Subcutaneous abdominal adipose tissue (tissue), 5 donors: Measurements from ENCODE around the gene AKAP13.

Source experiments
- H3K27ac ChIP-seq: one replicate; pipeline ENCODE4 v1.7.0; 2013; ENCODE audit warnings: low read depth, mild to moderate bottlenecking, inconsistent platforms, low read length, moderate library complexity
- H3K27me3 ChIP-seq, 5 donors: one replicate each; pipeline ENCODE4 v1.7.0; 2013; ENCODE audit warnings: low read length in 5 of 5, inconsistent platforms in 1 of 5; ENCODE audit not compliant: control insufficient read depth in 5 of 5, insufficient read depth in 4 of 5
- H3K36me3 ChIP-seq, 5 donors: one replicate each; pipeline ENCODE4 v1.7.0; 2013; ENCODE audit warnings: low read length in 5 of 5; ENCODE audit not compliant: control insufficient read depth in 5 of 5, insufficient read depth in 5 of 5
- H3K4me1 ChIP-seq, 5 donors: one replicate each; pipeline ENCODE4 v1.7.0; 2013; ENCODE audit warnings: low read length in 5 of 5, mild to moderate bottlenecking in 3 of 5, moderate library complexity in 1 of 5; ENCODE audit not compliant: control insufficient read depth in 5 of 5, insufficient read depth in 5 of 5
- H3K4me3 ChIP-seq, 5 donors: one replicate each; pipeline ENCODE4 v1.7.0; 2013; ENCODE audit warnings: low read length in 5 of 5, low read depth in 1 of 5
- H3K9ac ChIP-seq, 5 donors: one replicate each; pipeline ENCODE4 v1.7.0; 2013; ENCODE audit warnings: low read length in 5 of 5, mild to moderate bottlenecking in 4 of 5, moderate library complexity in 3 of 5
- H3K9me3 ChIP-seq, 5 donors: one replicate each; pipeline ENCODE4 v1.7.0; 2013; ENCODE audit warnings: low read length in 5 of 5; ENCODE audit not compliant: control insufficient read depth in 5 of 5
- donor health status: healthy.
- donor health status: healthy.
- donor health status: healthy.
- donor health status: healthy.
- donor health status: healthy.

Gene AKAP13

DNA sequence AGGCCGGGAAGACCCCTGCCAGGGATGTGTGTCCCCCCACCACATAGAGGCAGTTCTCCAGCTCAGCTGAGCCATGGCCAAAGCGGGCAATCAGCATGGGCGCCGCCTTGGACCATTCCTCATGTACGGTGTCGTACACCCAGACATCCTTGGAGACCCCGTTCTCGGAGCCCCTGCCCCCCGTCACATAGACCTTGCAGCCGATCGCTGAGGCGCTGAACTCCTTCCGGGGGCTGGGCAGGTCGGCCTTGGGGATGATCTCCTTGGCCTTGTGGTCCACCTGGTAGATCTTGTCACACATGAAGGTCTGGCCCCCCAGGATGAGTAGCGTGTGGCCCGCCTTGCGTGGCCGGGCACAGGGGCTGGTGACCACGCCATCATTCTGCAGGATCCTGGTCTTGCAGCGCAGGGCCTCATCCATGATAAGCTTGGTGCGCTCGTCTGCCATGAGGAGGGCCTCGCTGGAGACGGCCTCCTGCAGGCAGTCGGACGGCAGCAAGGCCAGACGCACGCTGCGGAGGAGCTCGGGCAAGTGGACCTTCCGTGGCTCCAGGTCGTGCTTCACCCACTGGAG is 388.3 kb downstream of the AKAP13 start:
- Histone ChIP-seq H3K27me3 (no peaks in the 10 kb centered on the region), H3K4me1 (peaks cover 24 to 77% (median 45%) of the 10 kb centered on the region in 5 donors), H3K27ac (no peak overlapping the region)

DNA sequence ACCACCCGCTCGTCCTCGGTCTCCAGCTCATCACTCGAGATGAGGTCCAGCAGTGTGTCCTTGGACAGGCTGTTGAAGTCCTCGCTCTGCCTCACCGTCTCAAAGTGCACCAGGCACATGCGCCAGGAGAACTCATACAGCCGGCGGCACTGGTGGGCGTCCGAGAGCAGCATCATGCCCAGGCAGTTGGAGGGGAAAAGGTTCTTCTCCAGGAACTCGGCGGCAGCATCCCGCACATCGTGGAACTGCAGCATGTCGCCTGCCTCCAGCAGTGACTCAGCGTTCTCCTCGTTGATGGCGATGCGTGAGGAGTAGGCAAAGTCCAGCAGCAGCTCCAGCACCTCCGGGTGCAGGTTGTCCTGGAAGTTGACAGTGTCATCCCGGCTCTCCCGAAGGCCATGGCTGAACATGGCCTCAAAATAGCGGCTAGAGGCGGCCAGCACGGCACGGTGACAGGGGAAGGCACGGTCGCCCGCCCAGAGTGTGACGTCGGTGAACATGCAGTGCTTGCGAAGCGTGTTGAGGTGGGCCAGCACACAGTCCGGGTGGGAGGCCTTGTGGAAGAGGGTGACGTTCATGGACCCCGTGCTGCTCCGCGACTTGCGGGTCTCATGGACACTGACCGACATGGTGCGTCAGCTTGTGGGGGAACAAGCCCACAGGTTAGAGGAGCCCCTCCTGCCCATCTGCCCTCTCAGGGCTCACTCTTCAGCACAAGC is 388.9 kb downstream of the AKAP13 start:
- Histone ChIP-seq H3K9me3 (no peaks in the 10 kb centered on the region), H3K27ac (peak overlapping the region; percentile 90), H3K27me3 (no peaks in the 10 kb centered on the region), H3K9ac (no peak overlapping the region), H3K36me3 (peaks cover 0 to 19% (median 8%) of the 10 kb centered on the region in 5 donors), H3K4me3 (no peak overlapping the region), H3K4me1 (peaks cover 21 to 77% (median 39%) of the 10 kb centered on the region in 5 donors)

More for the DNA sequence above, 388.3 kb downstream of the AKAP13 start:
- Histone ChIP-seq H3K9ac (no peak overlapping the region), H3K9me3 (no peaks in the 10 kb centered on the region), H3K36me3 (peaks cover 0 to 19% (median 8%) of the 10 kb centered on the region in 5 donors), H3K4me3 (no peak overlapping the region)

DNA sequence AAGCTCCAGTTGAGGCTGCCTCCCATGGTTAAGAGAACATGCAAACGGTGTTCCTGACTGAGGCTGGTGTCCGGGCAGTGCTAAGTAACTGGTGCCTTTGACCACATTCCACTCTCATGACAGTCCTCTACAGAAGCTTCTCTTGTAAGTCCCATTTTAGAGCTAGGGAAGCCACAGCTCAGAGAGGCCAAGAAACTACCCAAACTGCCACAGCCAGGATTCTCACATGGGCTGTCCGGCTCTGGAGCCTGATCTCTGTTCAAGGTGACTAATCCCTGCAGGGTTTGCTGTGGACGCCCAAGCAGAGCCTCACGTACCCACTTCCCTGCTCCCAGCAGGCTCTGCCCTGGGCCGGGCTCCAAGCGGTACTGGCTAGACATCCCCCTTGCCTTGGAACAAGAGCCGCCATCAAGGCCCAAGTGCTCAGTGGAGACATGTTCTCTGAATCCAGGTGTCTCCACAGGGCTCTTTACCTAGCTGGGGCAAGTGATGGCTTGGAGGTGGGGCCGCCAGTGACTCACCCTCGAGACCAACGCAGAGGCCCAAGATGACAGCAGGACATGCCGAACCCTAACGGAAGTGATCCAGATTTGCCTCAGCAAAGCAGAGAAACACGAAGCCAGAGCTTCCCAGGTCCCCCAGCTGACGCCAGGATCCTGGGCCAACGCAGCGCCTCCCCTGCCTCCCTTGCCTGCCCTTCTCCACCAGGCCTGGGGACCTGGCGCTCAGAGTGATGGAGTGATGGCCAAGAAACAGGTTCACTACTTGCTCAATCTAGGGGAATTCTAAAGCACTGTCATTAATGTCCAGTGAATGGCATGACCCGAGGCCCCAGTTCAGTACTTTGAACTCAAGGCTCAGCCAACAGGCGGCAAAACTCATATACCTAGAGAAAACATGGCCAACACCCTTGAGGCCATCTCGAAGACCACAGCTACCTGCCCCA is 390.0 kb downstream of the AKAP13 start:
- peak overlapping the region in 1 of 5 donors; percentile 49 for H3K9ac ChIP-seq

DNA sequence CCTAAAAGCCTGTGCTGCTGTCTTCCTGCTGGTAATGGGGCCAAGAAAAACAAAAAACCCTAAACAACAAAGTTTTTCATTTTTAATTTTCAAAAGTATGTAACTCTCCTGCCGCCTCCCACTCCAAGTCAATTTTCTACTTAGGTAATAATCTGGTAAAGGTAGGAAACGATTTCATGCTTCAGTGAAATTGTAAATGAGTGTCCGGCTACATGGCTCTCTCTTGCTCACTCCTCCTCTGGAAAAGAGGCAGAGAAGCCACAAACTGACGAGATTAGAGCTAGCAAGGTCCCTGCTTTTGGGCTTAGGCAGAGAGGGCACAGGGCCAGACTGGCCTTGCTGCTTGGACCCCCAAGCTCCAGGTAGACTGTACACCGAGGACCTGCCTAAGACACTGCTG is 390.9 kb downstream of the AKAP13 start:
- H3K27ac ChIP-seq, result peak overlapping the region; percentile 90
- H3K36me3 ChIP-seq, result peaks cover 0 to 19% (median 8%) of the 10 kb centered on the region in 5 donors

More for the DNA sequence above, 390.0 kb downstream of the AKAP13 start:
- Histone ChIP-seq H3K4me3 (no peak overlapping the region), H3K4me1 (peaks cover 16 to 74% (median 34%) of the 10 kb centered on the region in 5 donors), H3K36me3 (peaks cover 0 to 19% (median 8%) of the 10 kb centered on the region in 5 donors), H3K27me3 (no peaks in the 10 kb centered on the region), H3K9me3 (no peaks in the 10 kb centered on the region), H3K27ac (peak overlapping the region; percentile 90)

DNA sequence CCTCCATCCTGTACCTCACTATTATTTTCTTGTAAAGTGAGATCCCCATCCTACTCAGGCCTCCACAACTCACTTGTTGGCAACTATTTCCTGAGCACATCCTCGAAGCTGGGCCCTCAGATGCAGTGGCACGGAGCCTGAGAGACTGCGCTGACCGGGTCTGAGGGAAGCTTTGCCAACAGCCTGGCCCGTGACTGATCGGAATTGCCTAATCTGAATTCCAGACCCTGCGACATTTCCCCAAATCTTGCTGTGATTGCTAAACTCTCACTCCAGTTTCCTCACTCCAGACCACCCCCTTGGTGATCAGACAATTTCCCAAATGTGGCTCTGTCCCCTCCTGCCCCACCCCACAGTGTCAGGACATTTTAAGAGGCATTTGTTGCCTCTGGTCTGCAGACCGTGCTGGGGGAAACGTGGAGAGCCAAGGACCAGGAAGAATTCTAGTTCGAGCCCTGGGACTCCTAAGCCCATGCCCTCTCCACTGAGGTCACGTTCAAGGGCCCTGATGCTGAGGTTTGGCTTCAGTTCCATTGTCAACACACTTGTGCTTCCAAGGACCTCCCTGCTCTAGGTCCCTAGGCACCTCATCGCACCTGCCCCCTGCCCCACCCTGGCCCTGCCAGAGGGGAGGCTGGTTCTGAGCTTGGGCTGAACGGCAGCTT is 391.5 kb downstream of the AKAP13 start:
- no peaks in the 10 kb centered on the region for H3K27me3 ChIP-seq
- peak overlapping the region in 2 of 5 donors; percentile 4 to 45 for H3K4me3 ChIP-seq
- peak overlapping the region in 4 of 5 donors; percentile 11 to 68 (median 44) for H3K9ac ChIP-seq
- H3K9me3 ChIP-seq, result no peaks in the 10 kb centered on the region
- peaks cover 10 to 75% (median 36%) of the 10 kb centered on the region in 5 donors for H3K4me1 ChIP-seq
- peaks cover 0 to 19% (median 8%) of the 10 kb centered on the region in 5 donors for H3K36me3 ChIP-seq
- peak overlapping the region; percentile 90 for H3K27ac ChIP-seq

More for the DNA sequence above, 390.9 kb downstream of the AKAP13 start:
- H3K4me3 ChIP-seq, result peak overlapping the region in 1 of 5 donors; percentile 45
- H3K27me3 ChIP-seq, result no peaks in the 10 kb centered on the region
- H3K9ac ChIP-seq, result peak overlapping the region in 3 of 5 donors; percentile 11 to 49 (median 12)
- H3K9me3 ChIP-seq, result no peaks in the 10 kb centered on the region
- H3K4me1 ChIP-seq, result peaks cover 12 to 75% (median 34%) of the 10 kb centered on the region in 5 donors

DNA sequence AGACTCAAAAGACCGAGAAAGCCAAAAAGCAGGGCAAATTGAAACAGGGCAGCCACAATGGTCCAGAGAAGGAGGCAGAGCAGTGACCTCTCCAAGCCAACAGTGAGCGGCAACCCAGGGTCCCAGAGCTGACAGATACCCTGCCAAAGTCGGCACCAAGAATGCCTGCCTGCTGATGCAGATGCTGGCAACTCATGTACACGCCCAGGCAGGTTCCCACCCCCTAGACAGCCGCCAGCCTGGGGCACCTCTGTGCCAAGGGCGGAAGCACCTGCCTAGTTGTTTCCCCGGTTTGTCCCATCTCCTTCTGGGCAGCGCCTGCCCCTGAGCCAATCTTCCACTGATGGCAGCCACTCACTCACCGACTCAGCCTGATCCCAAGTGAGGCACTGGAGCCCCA is 392.3 kb downstream of the AKAP13 start:
- Histone ChIP-seq H3K4me1 (peaks cover 13 to 77% (median 40%) of the 10 kb centered on the region in 5 donors), H3K27me3 (no peaks in the 10 kb centered on the region), H3K27ac (peak overlapping the region; percentile 90), H3K4me3 (no peak overlapping the region), H3K36me3 (peaks cover 0 to 17% (median 8%) of the 10 kb centered on the region in 5 donors), H3K9ac (peak overlapping the region in 3 of 5 donors; percentile 11 to 68 (median 48)), H3K9me3 (no peaks in the 10 kb centered on the region)

DNA sequence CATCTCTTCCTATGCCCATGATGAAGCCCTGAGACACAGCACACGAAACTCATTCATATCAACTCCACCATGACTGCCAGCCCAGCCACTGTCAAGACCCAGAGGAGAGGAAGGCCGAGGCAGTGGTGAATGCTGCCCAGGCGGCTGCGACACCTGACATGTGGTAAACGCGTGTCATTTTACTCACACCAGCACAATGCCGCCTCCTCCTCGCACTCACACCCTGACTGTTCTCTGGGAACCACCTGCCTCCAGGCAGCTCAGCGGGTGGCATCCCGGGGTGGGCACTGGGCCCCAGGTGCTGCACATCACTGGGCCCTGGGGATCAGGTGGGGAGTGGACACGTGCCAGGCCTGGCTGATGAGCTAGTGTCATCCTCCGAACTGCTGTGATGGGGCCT is 392.8 kb downstream of the AKAP13 start:
- Histone ChIP-seq H3K4me1 (peaks cover 17 to 79% (median 43%) of the 10 kb centered on the region in 5 donors), H3K9ac (peak overlapping the region in 2 of 5 donors; percentile 1 to 19), H3K36me3 (peaks cover 0 to 12% (median 5%) of the 10 kb centered on the region in 5 donors), H3K9me3 (no peaks in the 10 kb centered on the region), H3K27ac (peak overlapping the region; percentile 41), H3K27me3 (no peaks in the 10 kb centered on the region), H3K4me3 (no peak overlapping the region)

DNA sequence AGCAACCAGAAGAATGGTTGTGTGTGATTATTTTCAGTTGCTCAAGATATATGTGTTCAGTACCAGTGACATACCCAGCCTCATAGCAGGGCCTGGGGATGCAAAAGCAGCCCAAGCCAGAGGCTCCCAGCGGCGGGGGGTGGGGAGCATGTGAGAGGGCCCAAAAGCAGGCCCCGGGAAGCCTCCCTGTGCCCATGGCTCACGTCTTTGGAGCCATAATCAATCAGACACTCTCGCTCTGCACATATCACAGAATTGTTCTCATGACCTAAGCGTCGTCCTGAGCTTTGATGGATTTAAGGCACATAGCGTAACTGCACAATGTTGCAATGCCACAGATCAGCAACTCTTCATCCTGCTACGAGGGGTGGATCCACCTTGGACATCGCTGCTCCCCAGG is 393.6 kb downstream of the AKAP13 start:
- H3K36me3 ChIP-seq, result peaks cover 0 to 4% (median under 1%) of the 10 kb centered on the region in 5 donors
- H3K9me3 ChIP-seq, result no peaks in the 10 kb centered on the region
- H3K4me1 ChIP-seq, result peaks cover 17 to 86% (median 50%) of the 10 kb centered on the region in 5 donors
- no peak overlapping the region for H3K4me3 ChIP-seq
- peak overlapping the region in 1 of 5 donors; percentile 19 for H3K9ac ChIP-seq
- peak overlapping the region; percentile 41 for H3K27ac ChIP-seq
- H3K27me3 ChIP-seq, result no peaks in the 10 kb centered on the region
